ENCODE measurements around the gene GARNL3. TPM values are rescaled to one million over a fixed set of nuclear protein-coding genes. Genes with fewer than 3 reads are reported as not detected.

GARNL3 gene
- total RNA-seq, 5 donors from 2014 or later (not counting 1 experiment from before 2014, with no cell fraction given), result 3.3 to 5.7 (median 3.6) TPM

GRCh38 chr9:127319366-127320114 lies 55.0 kb downstream of the GARNL3 start:
- H3K4me1 ChIP-seq (ENCODE audit: control insufficient read depth in 1 of 2, extremely low read depth in 1 of 2, insufficient read depth in 2 of 2, low read length in 2 of 2), result no peaks in the 10 kb centered on the region
- no peaks in the 10 kb centered on the region for H3K36me3 ChIP-seq (ENCODE audit: control insufficient read depth in 2 of 2, extremely low read depth in 1 of 2, insufficient read depth in 1 of 2, low read length in 1 of 2)
- no peak overlapping the region for H3K27ac Mint-ChIP-seq
- H3K36me3 Mint-ChIP-seq, result peaks cover 3% of the 10 kb centered on the region
- H3K4me3 ChIP-seq (ENCODE audit: control insufficient read depth in 1 of 2, extremely low read depth in 1 of 2, low read length in 1 of 2), result no peak overlapping the region
- POLR2A ChIA-PET, result interaction anchor here in 1 of 2 donors (0.6 kb wide), 1 partner anchor 23 kb away, joined by 6 read pairs; no protein-coding TSS in a partner anchor
- no peak for ATAC-seq (replicated peaks in 1 of 4)
- CTCF ChIA-PET, result interaction anchor here in 1 of 2 donors (0.7 to 0.9 kb wide), 2 partner anchors 12 to 17 kb away, joined by 3 read pairs; no protein-coding TSS in a partner anchor
- H3K27ac ChIP-seq (ENCODE audit: low read length), result no peak overlapping the region
- no peaks in the 10 kb centered on the region for H3K4me1 Mint-ChIP-seq
- no peak overlapping the region for H3K4me3 Mint-ChIP-seq
- no peaks in the 10 kb centered on the region for H3K9me3 ChIP-seq
- no peak for DNase-seq
- no peaks in the 10 kb centered on the region for H3K9me3 Mint-ChIP-seq
- H3K27me3 ChIP-seq (replicated peaks in 1 of 2; ENCODE audit: control insufficient read depth in 2 of 2, extremely low read depth in 1 of 2, insufficient read depth in 2 of 2, low read length in 1 of 2), result peaks cover 0 to 6% of the 10 kb centered on the region in 2 experiments
- no CpG with 5 or more reads among the region's 2 CpGs for WGBS (ENCODE audit: insufficient coverage)
- peaks cover 0 to 24% of the 10 kb centered on the region in 2 donors for H3K27me3 Mint-ChIP-seq

- no peak overlapping the region for H3K27ac ChIP-seq (ENCODE audit: low read length)
- no CpG with 5 or more reads among the region's 2 CpGs for WGBS (ENCODE audit: insufficient coverage)
- H3K4me1 ChIP-seq (ENCODE audit: control insufficient read depth in 1 of 2, extremely low read depth in 1 of 2, insufficient read depth in 2 of 2, low read length in 2 of 2), result no peaks in the 10 kb centered on the region
- H3K36me3 ChIP-seq (ENCODE audit: control insufficient read depth in 2 of 2, extremely low read depth in 1 of 2, insufficient read depth in 1 of 2, low read length in 1 of 2), result no peaks in the 10 kb centered on the region
- Mint-ChIP-seq H3K27me3 (peaks cover 0 to 22% of the 10 kb centered on the region in 2 donors), H3K4me3 (no peak overlapping the region), H3K27ac (no peak overlapping the region), H3K36me3 (no peaks in the 10 kb centered on the region), H3K4me1 (no peaks in the 10 kb centered on the region), H3K9me3 (no peaks in the 10 kb centered on the region)
- peaks cover 0 to 6% of the 10 kb centered on the region in 2 experiments for H3K27me3 ChIP-seq (replicated peaks in 1 of 2; ENCODE audit: control insufficient read depth in 2 of 2, extremely low read depth in 1 of 2, insufficient read depth in 2 of 2, low read length in 1 of 2)
- POLR2A ChIA-PET, result no interaction called here
- H3K4me3 ChIP-seq (ENCODE audit: control insufficient read depth in 1 of 2, extremely low read depth in 1 of 2, low read length in 1 of 2), result no peak overlapping the region
- ATAC-seq (replicated peaks in 1 of 4) (no peak), DNase-seq (no peak)
- H3K9me3 ChIP-seq, result no peaks in the 10 kb centered on the region
- CTCF ChIA-PET, result interaction anchor here in 1 of 2 donors (0.7 to 0.9 kb wide), 2 partner anchors 12 to 17 kb away, joined by 3 read pairs; no protein-coding TSS in a partner anchor
Observed at GRCh38 chr9:127320115-127320378, 55.5 kb downstream of the GARNL3 start.

GRCh38 chr9:127323393-127323792 lies 58.8 kb downstream of the GARNL3 start:
- ATAC-seq (replicated peaks in 1 of 4) (no peak), DNase-seq (no peak)
- Mint-ChIP-seq H3K4me3 (no peak overlapping the region), H3K27me3 (peaks cover 5 to 23% of the 10 kb centered on the region in 2 donors), H3K9me3 (no peaks in the 10 kb centered on the region), H3K4me1 (no peaks in the 10 kb centered on the region), H3K36me3 (peaks cover 3% of the 10 kb centered on the region), H3K27ac (no peak overlapping the region)
- CTCF ChIA-PET, result no interaction called here
- H3K4me1 ChIP-seq (ENCODE audit: control insufficient read depth in 1 of 2, extremely low read depth in 1 of 2, insufficient read depth in 2 of 2, low read length in 2 of 2), result no peaks in the 10 kb centered on the region
- no peak overlapping the region for H3K27ac ChIP-seq (ENCODE audit: low read length)
- H3K27me3 ChIP-seq (replicated peaks in 1 of 2; ENCODE audit: control insufficient read depth in 2 of 2, extremely low read depth in 1 of 2, insufficient read depth in 2 of 2, low read length in 1 of 2), result peaks cover 0 to 10% of the 10 kb centered on the region in 2 experiments
- POLR2A ChIA-PET, result no interaction called here
- H3K4me3 ChIP-seq (ENCODE audit: control insufficient read depth in 1 of 2, extremely low read depth in 1 of 2, low read length in 1 of 2), result no peak overlapping the region
- no peaks in the 10 kb centered on the region for H3K36me3 ChIP-seq (ENCODE audit: control insufficient read depth in 2 of 2, extremely low read depth in 1 of 2, insufficient read depth in 1 of 2, low read length in 1 of 2)
- no peaks in the 10 kb centered on the region for H3K9me3 ChIP-seq
- no CpG with 5 or more reads among the region's 5 CpGs for WGBS (ENCODE audit: insufficient coverage)

- no peak for ATAC-seq (replicated peaks in 1 of 4)
- Mint-ChIP-seq H3K4me3 (no peak overlapping the region), H3K9me3 (no peaks in the 10 kb centered on the region), H3K36me3 (peaks cover 2% of the 10 kb centered on the region), H3K27ac (no peak overlapping the region), H3K27me3 (peaks cover 4 to 34% of the 10 kb centered on the region in 2 donors), H3K4me1 (no peaks in the 10 kb centered on the region)
- H3K4me3 ChIP-seq (ENCODE audit: control insufficient read depth in 1 of 2, extremely low read depth in 1 of 2, low read length in 1 of 2), result no peak overlapping the region
- ChIA-PET CTCF (no interaction called here), POLR2A (no interaction called here)
- no peak for DNase-seq
- no peak overlapping the region for H3K27ac ChIP-seq (ENCODE audit: low read length)
- WGBS (ENCODE audit: insufficient coverage), result 97% methylated on average over 3 of the region's 5 CpGs
- H3K4me1 ChIP-seq (ENCODE audit: control insufficient read depth in 1 of 2, extremely low read depth in 1 of 2, insufficient read depth in 2 of 2, low read length in 2 of 2), result no peaks in the 10 kb centered on the region
- no peaks in the 10 kb centered on the region for H3K9me3 ChIP-seq
- peaks cover 0 to 4% of the 10 kb centered on the region in 2 experiments for H3K27me3 ChIP-seq (replicated peaks in 1 of 2; ENCODE audit: control insufficient read depth in 2 of 2, extremely low read depth in 1 of 2, insufficient read depth in 2 of 2, low read length in 1 of 2)
- no peaks in the 10 kb centered on the region for H3K36me3 ChIP-seq (ENCODE audit: control insufficient read depth in 2 of 2, extremely low read depth in 1 of 2, insufficient read depth in 1 of 2, low read length in 1 of 2)
Observed at GRCh38 chr9:127330501-127330900, 65.9 kb downstream of the GARNL3 start.

GRCh38 chr9:127333221-127334064 lies 68.9 kb downstream of the GARNL3 start:
- H3K27me3 Mint-ChIP-seq, result peaks cover 0 to 21% of the 10 kb centered on the region in 2 donors
- H3K9me3 Mint-ChIP-seq, result no peaks in the 10 kb centered on the region
- H3K9me3 ChIP-seq, result no peaks in the 10 kb centered on the region
- ATAC-seq (replicated peaks in 1 of 4) (no peak), DNase-seq (no peak)
- H3K4me3 Mint-ChIP-seq, result no peak overlapping the region
- no peak overlapping the region for H3K27ac ChIP-seq (ENCODE audit: low read length)
- WGBS (ENCODE audit: insufficient coverage), result 79% methylated on average over 4 of the region's 5 CpGs
- no peaks in the 10 kb centered on the region for H3K36me3 ChIP-seq (ENCODE audit: control insufficient read depth in 2 of 2, extremely low read depth in 1 of 2, insufficient read depth in 1 of 2, low read length in 1 of 2)
- H3K27me3 ChIP-seq (replicated peaks in 1 of 2; ENCODE audit: control insufficient read depth in 2 of 2, extremely low read depth in 1 of 2, insufficient read depth in 2 of 2, low read length in 1 of 2), result peaks cover 0 to 3% of the 10 kb centered on the region in 2 experiments
- no peak overlapping the region for H3K4me3 ChIP-seq (ENCODE audit: control insufficient read depth in 1 of 2, extremely low read depth in 1 of 2, low read length in 1 of 2)
- no peaks in the 10 kb centered on the region for H3K4me1 Mint-ChIP-seq
- ChIA-PET CTCF (no interaction called here), POLR2A (no interaction called here)
- H3K4me1 ChIP-seq (ENCODE audit: control insufficient read depth in 1 of 2, extremely low read depth in 1 of 2, insufficient read depth in 2 of 2, low read length in 2 of 2), result no peaks in the 10 kb centered on the region
- H3K27ac Mint-ChIP-seq, result no peak overlapping the region
- H3K36me3 Mint-ChIP-seq, result no peaks in the 10 kb centered on the region

- WGBS (ENCODE audit: insufficient coverage), result no CpG with 5 or more reads among the region's 2 CpGs
- no peaks in the 10 kb centered on the region for H3K9me3 ChIP-seq
- Mint-ChIP-seq H3K4me1 (no peaks in the 10 kb centered on the region), H3K27me3 (peaks cover 0 to 21% of the 10 kb centered on the region in 2 donors), H3K4me3 (no peak overlapping the region), H3K36me3 (no peaks in the 10 kb centered on the region), H3K27ac (no peak overlapping the region), H3K9me3 (no peaks in the 10 kb centered on the region)
- H3K4me1 ChIP-seq (ENCODE audit: control insufficient read depth in 1 of 2, extremely low read depth in 1 of 2, insufficient read depth in 2 of 2, low read length in 2 of 2), result no peaks in the 10 kb centered on the region
- no peaks in the 10 kb centered on the region for H3K36me3 ChIP-seq (ENCODE audit: control insufficient read depth in 2 of 2, extremely low read depth in 1 of 2, insufficient read depth in 1 of 2, low read length in 1 of 2)
- DNase-seq (no peak), ATAC-seq (replicated peaks in 1 of 4) (no peak)
- no peak overlapping the region for H3K27ac ChIP-seq (ENCODE audit: low read length)
- peaks cover 0 to 3% of the 10 kb centered on the region in 2 experiments for H3K27me3 ChIP-seq (replicated peaks in 1 of 2; ENCODE audit: control insufficient read depth in 2 of 2, extremely low read depth in 1 of 2, insufficient read depth in 2 of 2, low read length in 1 of 2)
- CTCF ChIA-PET, result no interaction called here
- POLR2A ChIA-PET, result no interaction called here
- no peak overlapping the region for H3K4me3 ChIP-seq (ENCODE audit: control insufficient read depth in 1 of 2, extremely low read depth in 1 of 2, low read length in 1 of 2)
Observed at GRCh38 chr9:127334725-127335124, 70.2 kb downstream of the GARNL3 start.
